Activated CD4-positive, alpha-beta T cell treated with anti-CD3 and anti-CD28 coated beads, Interleukin-2, amount 10 ng/mL, durations not matched to agents 24 days and 14 days (primary cell): Measurements from ENCODE around the gene KHDC1L. TPM values are rescaled to one million over a fixed set of nuclear protein-coding genes. Genes with fewer than 3 reads are reported as not detected.
A peak's percentile ranks its signal among the peaks of the same experiment; 100 is the strongest.

Source experiments
- DNase-seq: peaks from one replicate; pipeline ENCODE4 v3.0.0; 2022
- H3K27ac Mint-ChIP-seq: one replicate; pipeline ENCODE4 v1.8.0; 2022; ENCODE audit warnings: mild to moderate bottlenecking, mixed read lengths
- H3K27me3 Mint-ChIP-seq: one replicate; pipeline ENCODE4 v1.8.0; 2022; ENCODE audit warnings: mixed read lengths
- H3K36me3 Mint-ChIP-seq: one replicate; pipeline ENCODE4 v1.8.0; 2022; ENCODE audit warnings: low read depth, mild to moderate bottlenecking, mixed read lengths
- H3K4me1 Mint-ChIP-seq: one replicate; pipeline ENCODE4 v1.8.0; 2021; ENCODE audit warnings: mixed read lengths
- H3K4me3 Mint-ChIP-seq: one replicate; pipeline ENCODE4 v1.8.0; 2022; ENCODE audit warnings: mild to moderate bottlenecking, moderate library complexity, mixed read lengths
- H3K9me3 Mint-ChIP-seq: one replicate; pipeline ENCODE4 v1.8.0; 2021; ENCODE audit warnings: mixed read lengths
- intact Hi-C: fragments of 100-400 bp; cut with micrococcal nuclease; formaldehyde crosslinking; loops from one replicate; pipeline ENCODE4 v1.15.1; 2023
- total RNA-seq: library from RNA; stranded (reverse); gene quantifications from 2 replicates; pipeline ENCODE4 v1.2.3, GENCODE V29; 2022

KHDC1L gene
- total RNA-seq, 1 donor from 2014 or later: not detected

GRCh38 chr6:73182021-73182607 lies 43.2 kb downstream of the KHDC1L start:
- Mint-ChIP-seq H3K9me3 (no peaks in the 10 kb centered on the region), H3K4me3 (no peak overlapping the region), H3K36me3 (no peaks in the 10 kb centered on the region), H3K27me3 (no peaks in the 10 kb centered on the region), H3K4me1 (peaks cover 3% of the 10 kb centered on the region), H3K27ac (no peak overlapping the region)
- intact Hi-C loops: loop anchor here (10.0 kb wide), 1 partner anchor 1647 kb away; no protein-coding TSS in a partner anchor
- no peak for DNase-seq

GRCh38 chr6:73180763-73181619 lies 44.3 kb downstream of the KHDC1L start:
- no peak overlapping the region for H3K27ac Mint-ChIP-seq
- H3K4me1 Mint-ChIP-seq: peaks cover 3% of the 10 kb centered on the region
- no peaks in the 10 kb centered on the region for H3K9me3 Mint-ChIP-seq
- no peaks in the 10 kb centered on the region for H3K27me3 Mint-ChIP-seq
- DNase-seq: peak; percentile 67
- intact Hi-C loops: loop anchor here (1.0 to 10.0 kb wide), 5 partner anchors 50 to 1646 kb away; no protein-coding TSS in a partner anchor
- no peaks in the 10 kb centered on the region for H3K36me3 Mint-ChIP-seq
- no peak overlapping the region for H3K4me3 Mint-ChIP-seq

GRCh38 chr6:73180076-73180738 lies 45.1 kb downstream of the KHDC1L start:
- H3K27me3 Mint-ChIP-seq: no peaks in the 10 kb centered on the region
- no peaks in the 10 kb centered on the region for H3K36me3 Mint-ChIP-seq
- no peak overlapping the region for H3K27ac Mint-ChIP-seq
- no peak overlapping the region for H3K4me3 Mint-ChIP-seq
- H3K4me1 Mint-ChIP-seq: peaks cover 3% of the 10 kb centered on the region
- H3K9me3 Mint-ChIP-seq: no peaks in the 10 kb centered on the region
- DNase-seq: no peak
- intact Hi-C loops: loop anchor here (2.0 to 10.0 kb wide), 3 partner anchors 49 to 1645 kb away; no protein-coding TSS in a partner anchor

- intact Hi-C loops: no loop called here
- Mint-ChIP-seq H3K27ac (no peak overlapping the region), H3K9me3 (no peaks in the 10 kb centered on the region), H3K4me3 (no peak overlapping the region), H3K27me3 (no peaks in the 10 kb centered on the region), H3K36me3 (no peaks in the 10 kb centered on the region), H3K4me1 (peaks cover 3% of the 10 kb centered on the region)
- DNase-seq: no peak
Measured at GRCh38 chr6:73177221-73177944, 47.9 kb downstream of the KHDC1L start.

GRCh38 chr6:73176057-73176456 lies 49.2 kb downstream of the KHDC1L start:
- peaks cover 3% of the 10 kb centered on the region for H3K4me1 Mint-ChIP-seq

GRCh38 chr6:73174646-73175045 lies 50.6 kb downstream of the KHDC1L start:
- Mint-ChIP-seq H3K4me3 (no peak overlapping the region), H3K9me3 (no peaks in the 10 kb centered on the region), H3K36me3 (no peaks in the 10 kb centered on the region), H3K27me3 (no peaks in the 10 kb centered on the region), H3K27ac (no peak overlapping the region), H3K4me1 (no peaks in the 10 kb centered on the region)
- intact Hi-C loops: no loop called here
- DNase-seq: no peak

More at GRCh38 chr6:73176057-73176456, 49.2 kb downstream of the KHDC1L start:
- H3K9me3 Mint-ChIP-seq: no peaks in the 10 kb centered on the region
- no peaks in the 10 kb centered on the region for H3K27me3 Mint-ChIP-seq
- DNase-seq: no peak
- no peak overlapping the region for H3K4me3 Mint-ChIP-seq
- no peaks in the 10 kb centered on the region for H3K36me3 Mint-ChIP-seq
- intact Hi-C loops: no loop called here
- no peak overlapping the region for H3K27ac Mint-ChIP-seq

Other genes starting within 250 kb of the KHDC1L start
- gene KHDC1, start 37.7 kb upstream of the KHDC1L start, total RNA-seq: 5.1 and 5.2 TPM in 2 replicates
- not detected in 2 replicates for gene DPPA5, start 128.8 kb upstream of the KHDC1L start, total RNA-seq
- not detected in 2 replicates for gene KHDC3L, start 137.2 kb upstream of the KHDC1L start, total RNA-seq
- gene OOEP, start 144.4 kb upstream of the KHDC1L start, total RNA-seq: 0.47 TPM in 2 replicates
- gene DDX43, start 169.3 kb upstream of the KHDC1L start, total RNA-seq: 0.26 and 0.69 TPM in 2 replicates
- gene CGAS, start 226.8 kb upstream of the KHDC1L start, total RNA-seq: 45.0 and 49.7 TPM in 2 replicates
- gene MTO1, start 236.2 kb upstream of the KHDC1L start, total RNA-seq: 35.5 and 35.7 TPM in 2 replicates